Activated CD8-positive, alpha-beta memory T cell treated with anti-CD3 and anti-CD28 coated beads, Interleukin-2, amount 50 U/mL, for 4 hours (primary cell): Measurements from ENCODE around the gene CP.
"Not testable (repeated sequence)": the region's sequence is repeated elsewhere in the genome, so short reads cannot be mapped to it uniquely, and the experiment has no call there.

Experiments
- DNase-seq: peaks from one replicate; pipeline ENCODE4 v3.0.0-alpha.2; 2020

CP gene

GRCh38 chr3:149226776-149227175, 5.1 kb upstream of the CP start:
- no peak for DNase-seq

- DNase-seq = no peak
Observed at GRCh38 chr3:149224736-149225594, 3.3 kb upstream of the CP start.

- no peak for DNase-seq
Observed at GRCh38 chr3:149223461-149223820, 1.8 kb upstream of the CP start.

GRCh38 chr3:149219380-149220121, 2.1 kb downstream of the CP start:
- not testable (repeated sequence) for DNase-seq

DNA sequence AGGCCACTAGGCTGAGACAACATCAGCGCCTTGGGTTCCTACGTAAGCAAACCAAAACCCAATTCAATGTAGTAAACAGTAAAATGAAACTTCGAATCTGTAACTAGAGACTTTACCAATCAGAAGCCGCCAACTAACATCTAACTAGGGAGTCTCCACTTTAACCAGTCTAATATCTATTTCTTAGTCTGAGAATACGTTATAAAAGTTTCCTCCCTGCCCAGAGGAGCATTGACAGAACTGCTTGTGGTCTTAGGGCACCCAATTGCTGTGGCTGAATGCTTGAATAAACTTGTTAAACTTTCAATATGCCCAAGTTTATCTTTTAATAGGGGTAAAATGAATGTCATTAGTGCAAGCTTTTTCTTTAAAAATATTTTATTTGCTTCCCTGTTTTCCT, 4.3 kb downstream of the CP start:
- DNase-seq = no peak

- no peak for DNase-seq
Observed at GRCh38 chr3:149216193-149216869, 5.3 kb downstream of the CP start.

DNA sequence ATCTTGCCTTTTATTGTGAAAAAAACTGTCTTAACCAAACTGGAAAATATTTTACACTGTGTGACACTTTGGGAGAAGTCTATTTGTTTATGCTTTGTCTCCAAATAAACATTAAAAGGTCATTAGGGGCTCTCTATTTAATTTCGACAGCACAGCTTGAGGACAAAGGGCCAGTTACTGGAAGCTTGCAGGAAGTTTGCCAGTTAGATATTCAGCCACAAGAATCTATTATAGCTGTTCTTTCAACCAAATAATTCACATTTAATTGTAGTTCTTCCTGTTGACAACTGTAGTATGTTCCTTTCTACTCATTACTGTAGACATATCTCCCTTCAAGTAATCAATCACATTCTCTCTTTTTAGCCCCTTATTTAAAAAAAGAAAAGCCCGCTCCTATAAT, 6.1 kb downstream of the CP start:
- no peak for DNase-seq

- DNase-seq = no peak
Observed at GRCh38 chr3:149214702-149215101, 6.9 kb downstream of the CP start.

GRCh38 chr3:149212386-149212785, 9.2 kb downstream of the CP start:
- no peak for DNase-seq

DNA sequence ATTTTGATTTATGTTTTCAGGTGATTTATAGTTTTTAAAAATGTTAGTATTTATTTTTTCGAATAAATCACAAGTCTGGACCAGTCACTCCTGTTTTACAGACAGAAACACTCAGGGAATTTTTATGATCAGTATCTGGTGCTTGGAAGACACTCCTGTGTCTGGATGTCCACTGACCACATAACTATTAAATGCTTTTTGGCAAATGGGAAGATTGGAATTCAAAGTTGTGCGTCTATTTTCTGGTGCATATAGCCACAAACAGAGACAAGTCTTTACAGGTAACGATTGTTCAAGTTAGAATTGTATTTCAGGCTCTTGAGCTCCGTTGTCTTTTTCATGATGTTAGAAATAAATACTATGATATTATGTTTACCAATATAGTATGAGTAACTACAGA, 12.2 kb downstream of the CP start:
- no peak for DNase-seq

- no peak for DNase-seq
Observed at GRCh38 chr3:149207475-149207874, 14.2 kb downstream of the CP start.

DNA sequence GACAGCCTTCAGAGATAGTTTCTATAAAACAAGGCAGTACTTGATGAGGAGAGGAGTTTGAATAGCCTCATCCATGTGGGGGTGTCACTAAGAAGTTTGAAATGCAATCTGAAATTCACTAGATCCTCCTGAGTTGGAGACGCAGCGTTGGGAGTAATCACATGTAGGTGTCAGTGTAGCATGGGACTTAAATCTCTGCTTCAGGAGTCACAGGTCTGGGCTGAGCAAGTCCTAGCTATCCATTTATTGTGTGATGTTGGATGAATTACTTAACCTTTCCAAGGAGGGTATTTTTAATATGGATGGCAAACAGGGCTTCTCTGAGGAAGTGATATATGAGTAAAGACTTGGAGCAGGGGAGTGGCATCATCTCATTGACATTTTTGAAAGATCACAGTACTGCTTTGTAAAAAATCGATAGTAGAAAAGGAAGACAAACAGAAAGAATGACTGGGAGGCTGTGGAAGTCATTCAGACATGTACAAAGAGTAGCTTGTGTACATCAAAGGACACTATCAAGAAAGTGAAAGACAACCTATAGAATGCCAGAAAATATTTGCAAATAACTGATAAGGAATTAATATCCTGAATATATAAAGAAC, 17.1 kb downstream of the CP start:
- no peak for DNase-seq

DNA sequence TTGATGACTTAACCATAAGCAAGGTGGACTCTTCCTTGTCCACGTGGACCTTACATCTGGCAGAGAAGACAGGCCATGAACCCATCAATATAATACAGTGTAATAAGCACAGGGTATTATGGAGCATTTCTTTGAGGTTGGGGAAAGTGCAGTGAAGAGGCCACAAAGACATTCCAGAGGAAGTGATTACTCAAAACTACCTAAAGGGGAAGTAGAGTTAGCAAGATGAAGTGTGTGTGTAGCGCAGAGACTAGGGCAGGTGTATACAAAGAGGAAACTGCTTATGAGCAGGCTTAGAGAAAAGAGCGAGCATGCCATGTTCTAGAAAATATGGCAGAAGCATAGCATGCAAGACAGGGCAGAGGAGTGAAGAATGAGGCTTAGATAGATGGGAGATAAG, 17.9 kb downstream of the CP start:
- DNase-seq = no peak

- no peak for DNase-seq
Observed at GRCh38 chr3:149199474-149199873, 22.2 kb downstream of the CP start.

DNA sequence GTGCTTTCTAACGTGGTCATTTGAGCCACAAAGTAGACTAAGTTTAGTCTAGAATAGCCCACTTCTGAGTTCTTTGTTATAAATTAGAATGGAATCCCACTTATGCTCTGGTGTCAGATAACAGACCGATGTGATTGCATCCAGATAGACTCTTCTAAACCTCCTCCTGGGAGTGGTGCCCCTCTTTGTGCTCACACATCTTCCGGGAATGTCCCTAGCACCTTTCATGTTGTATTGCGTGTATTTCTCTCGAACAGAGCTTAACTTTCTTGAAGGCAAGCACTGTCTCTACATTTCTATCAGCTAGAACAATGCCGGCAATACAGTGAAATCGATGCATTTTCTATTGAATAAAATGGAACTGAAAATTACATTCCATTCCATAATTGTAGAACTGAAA, 23.0 kb downstream of the CP start:
- no peak for DNase-seq

- no peak for DNase-seq
Observed at GRCh38 chr3:149197669-149198068, 24.0 kb downstream of the CP start.

- DNase-seq = not testable (repeated sequence)
Observed at GRCh38 chr3:149196805-149197592, 24.6 kb downstream of the CP start.

- no peak for DNase-seq
Observed at GRCh38 chr3:149195221-149195620, 26.4 kb downstream of the CP start.

GRCh38 chr3:149188494-149188893, 33.1 kb downstream of the CP start:
- DNase-seq = no peak

- DNase-seq = no peak
Observed at GRCh38 chr3:149186721-149187120, 34.9 kb downstream of the CP start.

GRCh38 chr3:149186219-149186618, 35.4 kb downstream of the CP start:
- no peak for DNase-seq

DNA sequence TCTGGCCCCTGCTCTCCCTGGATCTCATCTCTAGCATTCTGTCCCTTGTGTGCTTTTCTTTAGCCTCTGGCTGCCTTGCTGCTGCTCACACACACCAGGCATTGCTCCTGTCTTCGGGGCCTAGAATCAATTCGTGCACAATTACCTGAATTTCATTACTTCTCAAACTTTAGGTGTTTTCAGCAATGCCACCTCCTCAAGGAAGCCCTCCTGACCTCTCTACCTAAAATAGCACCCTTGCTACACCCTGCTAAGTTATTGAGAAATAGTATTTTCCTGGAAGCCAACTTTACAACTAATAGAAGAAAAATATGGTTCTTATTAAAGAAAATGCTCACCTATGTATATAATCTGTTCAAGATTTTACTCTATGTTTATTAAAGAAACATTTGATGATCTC, 40.4 kb downstream of the CP start:
- DNase-seq = no peak
